Liver (tissue), 9 donors: ENCODE results near the gene FADS2. TPM values are rescaled to one million over a fixed set of nuclear protein-coding genes. Genes with fewer than 3 reads are reported as not detected.

Source experiments
- DNase-seq: peaks from one replicate; pipeline ENCODE4 v3.0.0-alpha.2; 2017; ENCODE audit warnings: low spot score
- H3K27ac ChIP-seq, 2 donors: one replicate each; pipeline ENCODE4 v1.7.0; 2013; ENCODE audit warnings: inconsistent platforms in 2 of 2, low read length in 2 of 2, control low read depth in 1 of 2, low read depth in 1 of 2, mild to moderate bottlenecking in 1 of 2
- H3K27me3 ChIP-seq, 4 donors: one replicate each; pipeline versions ENCODE4 v1.6.1 to v1.7.0; 2013; ENCODE audit warnings: low read length in 3 of 4, inconsistent platforms in 1 of 4, mild to moderate bottlenecking in 1 of 4, moderate library complexity in 1 of 4; ENCODE audit not compliant: control insufficient read depth in 4 of 4, insufficient read depth in 4 of 4
- H3K36me3 ChIP-seq, 4 donors: one replicate each; pipeline versions ENCODE4 v1.6.1 to v1.7.0; 2013; ENCODE audit warnings: low read length in 3 of 4, mild to moderate bottlenecking in 3 of 4, low read depth in 1 of 4, moderate library complexity in 1 of 4; ENCODE audit not compliant: control insufficient read depth in 4 of 4, insufficient read depth in 3 of 4
- H3K4me1 ChIP-seq, 4 donors: one replicate each; pipeline versions ENCODE4 v1.6.1 to v1.7.0; 2013; ENCODE audit warnings: low read length in 3 of 4, mild to moderate bottlenecking in 3 of 4, moderate library complexity in 1 of 4; ENCODE audit not compliant: control insufficient read depth in 4 of 4, insufficient read depth in 4 of 4
- H3K4me3 ChIP-seq, 3 donors: one replicate each; pipeline versions ENCODE4 v1.6.1 to v1.7.0; 2013; ENCODE audit warnings: low read length in 3 of 3, control low read depth in 1 of 3, low read depth in 1 of 3, mild to moderate bottlenecking in 1 of 3
- H3K9ac ChIP-seq, 2 donors: one replicate each; pipeline ENCODE4 v1.7.0; 2013; ENCODE audit warnings: low read length in 2 of 2, mild to moderate bottlenecking in 2 of 2, moderate library complexity in 2 of 2, control low read depth in 1 of 2, low read depth in 1 of 2
- H3K9me3 ChIP-seq, 4 donors: one replicate each; pipeline versions ENCODE4 v1.6.1 to v1.7.0; 2013; ENCODE audit warnings: low read length in 3 of 4; ENCODE audit not compliant: control insufficient read depth in 4 of 4
- ATF3 ChIP-seq: IDR thresholded peaks from 2 replicates; pipeline ENCODE4 v1.6.1; 2016; ENCODE audit warnings: antibody characterized with exemption
- CTCF ChIP-seq: fragments of 150-350 bp; IDR thresholded peaks from 2 replicates; pipeline ENCODE4 v1.5.1; 2017; ENCODE audit warnings: improper control_type of control experiment, low read depth, low read length; ENCODE audit not compliant: missing input control
- EGR1 ChIP-seq, 2 donors: IDR thresholded peaks; 2 replicates each; pipeline ENCODE4 v1.6.1; 2016 to 2018; ENCODE audit warnings: antibody characterized with exemption in 2 of 2, low read depth in 2 of 2
- FOXA1 ChIP-seq: IDR thresholded peaks from 2 replicates; pipeline ENCODE4 v1.6.1; 2016; ENCODE audit warnings: antibody characterized with exemption
- FOXA2 ChIP-seq: IDR thresholded peaks from 2 replicates; pipeline ENCODE4 v1.6.1; 2016; ENCODE audit warnings: antibody characterized with exemption
- GABPA ChIP-seq, 2 donors: IDR thresholded peaks in 1 of 2; conservative IDR thresholded peaks in 1 of 2; 2 replicates each; pipeline ENCODE4 v1.6.1; 2016; ENCODE audit warnings: antibody characterized with exemption in 2 of 2, mild to moderate bottlenecking in 1 of 2, moderate library complexity in 1 of 2
- HNF4A ChIP-seq, 2 donors: conservative IDR thresholded peaks; 2 replicates each; pipeline ENCODE4 v1.6.1; 2016; ENCODE audit warnings: antibody characterized with exemption in 2 of 2, mild to moderate bottlenecking in 2 of 2
- HNF4G ChIP-seq: IDR thresholded peaks from 2 replicates; pipeline ENCODE4 v1.6.1; 2016; ENCODE audit warnings: antibody characterized with exemption
- MAX ChIP-seq: IDR thresholded peaks from 2 replicates; pipeline ENCODE4 v1.6.1; 2016; ENCODE audit warnings: antibody characterized with exemption
- RAD21 ChIP-seq, 2 donors: IDR thresholded peaks; 2 replicates each; pipeline ENCODE4 v1.6.1; 2016; ENCODE audit warnings: antibody characterized with exemption in 2 of 2, mild to moderate bottlenecking in 2 of 2
- REST ChIP-seq: IDR thresholded peaks from 2 replicates; pipeline ENCODE4 v1.6.1; 2016; ENCODE audit warnings: antibody characterized with exemption, mild to moderate bottlenecking
- RXRA ChIP-seq, 2 donors: IDR thresholded peaks; 2 replicates each; pipeline ENCODE4 v1.6.1; 2017 to 2018; ENCODE audit warnings: antibody characterized with exemption in 2 of 2, mild to moderate bottlenecking in 1 of 2
- SP1 ChIP-seq: IDR thresholded peaks from 2 replicates; pipeline ENCODE4 v1.6.1; 2018; ENCODE audit warnings: antibody characterized with exemption, mild to moderate bottlenecking
- TAF1 ChIP-seq: conservative IDR thresholded peaks from 2 replicates; pipeline ENCODE4 v1.6.1; 2016; ENCODE audit warnings: antibody characterized with exemption, mild to moderate bottlenecking
- YY1 ChIP-seq: IDR thresholded peaks from 2 replicates; pipeline ENCODE4 v1.6.1; 2016; ENCODE audit warnings: antibody characterized with exemption, mild to moderate bottlenecking
- WGBS: extraction: QIAGEN DNeasy Blood & Tissue Kit; methylation state at CpG from one replicate; pipeline ENCODE4 v1.1.7; 2013; 5-methylcytosine and 5-hydroxymethylcytosine counted together
- polyA plus RNA-seq, 2 donors: library from polyadenylated mRNA; stranded (reverse) in 1 of 2; unstranded in 1 of 2; fragments of 200-250 nt in 1 of 2; fragments of >200 nt in 1 of 2; fragmentation: Nextera tagmentation in 1 of 2; extraction: Ambion mirVana in 1 of 2; gene quantifications; one replicate each; pipeline versions ENCODE4 v1.2.1 to v1.2.3, GENCODE V29; 2013 to 2015
- total RNA-seq, 2 donors: library from RNA; depleted of rRNA; stranded (reverse); fragments of >200 nt; gene quantifications; one replicate each; pipeline ENCODE4 v1.2.3, GENCODE V29; 2014
- TF ChIP-seq, protein P1 (sequence below): IDR thresholded peaks from 2 replicates; pipeline ENCODE4 v1.6.1; 2016; ENCODE audit warnings: antibody characterized with exemption
- donor health status: healthy.
- donor health status: healthy.
- donor health status: healthy.
- donor health status: healthy.
- donor health status: healthy.

FADS2 gene
- total and polyA plus RNA-seq, 4 donors = 2.8 to 281 (median 84.9) TPM

DNA sequence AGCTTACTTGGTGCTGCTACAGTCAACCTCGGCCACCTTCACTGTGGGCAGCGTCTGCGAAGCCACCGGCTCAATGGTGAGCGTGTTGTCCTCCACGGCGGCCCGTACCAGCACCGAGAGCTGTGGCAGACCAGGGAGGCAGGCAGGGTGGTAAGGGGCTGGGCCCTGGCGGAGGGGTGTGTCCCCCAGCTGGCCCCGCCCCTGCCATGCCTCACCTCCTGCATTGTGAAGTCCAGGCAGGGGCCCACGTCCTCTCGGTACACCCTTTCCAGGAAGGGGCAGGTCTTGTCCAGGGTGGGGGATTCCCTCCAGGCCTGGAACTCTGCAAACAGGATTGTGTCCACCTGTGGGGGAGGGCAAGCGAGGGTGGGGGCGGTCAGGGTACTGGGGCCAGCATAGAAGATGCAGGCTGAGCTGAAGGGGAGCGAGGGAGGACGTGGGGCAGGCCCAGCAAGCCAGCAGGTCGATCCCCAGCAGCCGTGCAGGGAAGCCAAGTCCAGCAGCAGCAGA is 76.5 kb downstream of the FADS2 start:
- Histone ChIP-seq H3K9me3 (no peaks in the 10 kb centered on the region), H3K4me3 (peak overlapping the region in 2 of 3 donors; percentile 4 to 34), H3K36me3 (no peaks in the 10 kb centered on the region), H3K9ac (peak overlapping the region in 1 of 2 donors; percentile 37), H3K27ac (no peak overlapping the region), H3K4me1 (peaks cover 0 to 5% (median 0%) of the 10 kb centered on the region in 4 donors), H3K27me3 (no peaks in the 10 kb centered on the region)
- 41% methylated on average over 19 of the region's 19 CpGs for WGBS
- no peak for DNase-seq
- TF ChIP-seq SP1 (peak; percentile 35), REST (no peak)

- H3K36me3 ChIP-seq = no peaks in the 10 kb centered on the region
- no peaks in the 10 kb centered on the region for H3K9me3 ChIP-seq
- 90% methylated on average over 13 of the region's 13 CpGs for WGBS
- no peaks in the 10 kb centered on the region for H3K27me3 ChIP-seq
- H3K27ac ChIP-seq = no peak overlapping the region
- TF ChIP-seq, protein P1, sequence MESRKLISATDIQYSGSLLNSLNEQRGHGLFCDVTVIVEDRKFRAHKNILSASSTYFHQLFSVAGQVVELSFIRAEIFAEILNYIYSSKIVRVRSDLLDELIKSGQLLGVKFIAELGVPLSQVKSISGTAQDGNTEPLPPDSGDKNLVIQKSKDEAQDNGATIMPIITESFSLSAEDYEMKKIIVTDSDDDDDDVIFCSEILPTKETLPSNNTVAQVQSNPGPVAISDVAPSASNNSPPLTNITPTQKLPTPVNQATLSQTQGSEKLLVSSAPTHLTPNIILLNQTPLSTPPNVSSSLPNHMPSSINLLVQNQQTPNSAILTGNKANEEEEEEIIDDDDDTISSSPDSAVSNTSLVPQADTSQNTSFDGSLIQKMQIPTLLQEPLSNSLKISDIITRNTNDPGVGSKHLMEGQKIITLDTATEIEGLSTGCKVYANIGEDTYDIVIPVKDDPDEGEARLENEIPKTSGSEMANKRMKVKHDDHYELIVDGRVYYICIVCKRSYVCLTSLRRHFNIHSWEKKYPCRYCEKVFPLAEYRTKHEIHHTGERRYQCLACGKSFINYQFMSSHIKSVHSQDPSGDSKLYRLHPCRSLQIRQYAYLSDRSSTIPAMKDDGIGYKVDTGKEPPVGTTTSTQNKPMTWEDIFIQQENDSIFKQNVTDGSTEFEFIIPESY = no peak
- no peak for TF ChIP-seq RAD21 (IDR thresholded peaks at IDR 0.05)
- no peak for TF ChIP-seq TAF1
- no peak for TF ChIP-seq REST
- TF ChIP-seq ATF3 = no peak
- no peak for TF ChIP-seq HNF4A (conservative IDR thresholded peaks at IDR 0.05)
- no peak for TF ChIP-seq EGR1 (IDR thresholded peaks at IDR 0.05; ENCODE audit: low read depth in 2 of 2)
- no peak for TF ChIP-seq FOXA1
- no peak for TF ChIP-seq CTCF
- no peak for TF ChIP-seq MAX
- TF ChIP-seq FOXA2 = no peak
- no peak for TF ChIP-seq HNF4G
- no peak for TF ChIP-seq YY1
- TF ChIP-seq SP1 = no peak
- TF ChIP-seq GABPA (IDR thresholded peaks at IDR 0.05 in 1 of 2, conservative IDR thresholded peaks at IDR 0.05 in 1 of 2) = no peak
- TF ChIP-seq RXRA (IDR thresholded peaks at IDR 0.05) = no peak
- H3K4me3 ChIP-seq = no peak overlapping the region
- peaks cover 0 to 5% (median 0%) of the 10 kb centered on the region in 4 donors for H3K4me1 ChIP-seq
- no peak for DNase-seq
- H3K9ac ChIP-seq = no peak overlapping the region
These were observed 77.1 kb downstream of the FADS2 start for GRCh38 chr11:61905067-61905696.
